ENCODE data around the gene IGF1.

Gene IGF1

GRCh38 chr12:102408487-102409297 lies 71.7 kb downstream of the IGF1 start:
- Histone ChIP-seq H3K27me3 (ENCODE audit: control insufficient read depth, insufficient read depth, low read length) (no peaks in the 10 kb centered on the region), H3K36me3 (ENCODE audit: control insufficient read depth, insufficient read depth, low read length) (no peaks in the 10 kb centered on the region), H3K27ac (ENCODE audit: low read depth, low read length) (no peak overlapping the region), H3K4me1 (ENCODE audit: control insufficient read depth, insufficient read depth, low read length) (no peaks in the 10 kb centered on the region), H3K4me3 (ENCODE audit: low read depth, low read length) (no peak overlapping the region), H3K9ac (ENCODE audit: low read depth, low read length) (no peak overlapping the region), H3K9me3 (ENCODE audit: control insufficient read depth, insufficient read depth, low read length) (no peaks in the 10 kb centered on the region)

- Histone ChIP-seq H3K9ac (ENCODE audit: low read depth, low read length) (no peak overlapping the region), H3K36me3 (ENCODE audit: control insufficient read depth, insufficient read depth, low read length) (no peaks in the 10 kb centered on the region), H3K4me1 (ENCODE audit: control insufficient read depth, insufficient read depth, low read length) (no peaks in the 10 kb centered on the region), H3K9me3 (ENCODE audit: control insufficient read depth, insufficient read depth, low read length) (no peaks in the 10 kb centered on the region), H3K4me3 (ENCODE audit: low read depth, low read length) (no peak overlapping the region), H3K27ac (ENCODE audit: low read depth, low read length) (no peak overlapping the region), H3K27me3 (ENCODE audit: control insufficient read depth, insufficient read depth, low read length) (no peaks in the 10 kb centered on the region)
Observed at GRCh38 chr12:102407776-102408486, 72.4 kb downstream of the IGF1 start.

GRCh38 chr12:102406033-102406584 lies 74.3 kb downstream of the IGF1 start:
- no peak overlapping the region for H3K4me3 ChIP-seq (ENCODE audit: low read depth, low read length)
- H3K27me3 ChIP-seq (ENCODE audit: control insufficient read depth, insufficient read depth, low read length): no peaks in the 10 kb centered on the region
- no peak overlapping the region for H3K27ac ChIP-seq (ENCODE audit: low read depth, low read length)
- H3K36me3 ChIP-seq (ENCODE audit: control insufficient read depth, insufficient read depth, low read length): no peaks in the 10 kb centered on the region
- H3K9ac ChIP-seq (ENCODE audit: low read depth, low read length): no peak overlapping the region
- H3K4me1 ChIP-seq (ENCODE audit: control insufficient read depth, insufficient read depth, low read length): no peaks in the 10 kb centered on the region
- no peaks in the 10 kb centered on the region for H3K9me3 ChIP-seq (ENCODE audit: control insufficient read depth, insufficient read depth, low read length)

- no peaks in the 10 kb centered on the region for H3K9me3 ChIP-seq (ENCODE audit: control insufficient read depth, insufficient read depth, low read length)
- no peaks in the 10 kb centered on the region for H3K27me3 ChIP-seq (ENCODE audit: control insufficient read depth, insufficient read depth, low read length)
Observed at GRCh38 chr12:102401087-102401486, 79.3 kb downstream of the IGF1 start.

GRCh38 chr12:102399653-102400052 lies 80.7 kb downstream of the IGF1 start:
- Histone ChIP-seq H3K27me3 (ENCODE audit: control insufficient read depth, insufficient read depth, low read length) (no peaks in the 10 kb centered on the region), H3K4me1 (ENCODE audit: control insufficient read depth, insufficient read depth, low read length) (0 out of 2 replicates have a peak, but pooled peaks cover 3% of the 10 kb centered on the region), H3K36me3 (ENCODE audit: control insufficient read depth, insufficient read depth, low read length) (no peaks in the 10 kb centered on the region), H3K9ac (ENCODE audit: low read depth, low read length) (no peak overlapping the region), H3K27ac (ENCODE audit: low read depth, low read length) (no peak overlapping the region), H3K9me3 (ENCODE audit: control insufficient read depth, insufficient read depth, low read length) (no peaks in the 10 kb centered on the region), H3K4me3 (ENCODE audit: low read depth, low read length) (no peak overlapping the region)

More at GRCh38 chr12:102401087-102401486, 79.3 kb downstream of the IGF1 start:
- Histone ChIP-seq H3K27ac (ENCODE audit: low read depth, low read length) (no peak overlapping the region), H3K4me3 (ENCODE audit: low read depth, low read length) (no peak overlapping the region), H3K9ac (ENCODE audit: low read depth, low read length) (no peak overlapping the region), H3K4me1 (ENCODE audit: control insufficient read depth, insufficient read depth, low read length) (no peaks in the 10 kb centered on the region), H3K36me3 (ENCODE audit: control insufficient read depth, insufficient read depth, low read length) (no peaks in the 10 kb centered on the region)

GRCh38 chr12:102396276-102396675 lies 84.1 kb downstream of the IGF1 start:
- Histone ChIP-seq H3K36me3 (ENCODE audit: control insufficient read depth, insufficient read depth, low read length) (no peaks in the 10 kb centered on the region), H3K4me1 (ENCODE audit: control insufficient read depth, insufficient read depth, low read length) (0 out of 2 replicates have a peak, but pooled peaks cover 5% of the 10 kb centered on the region), H3K27ac (ENCODE audit: low read depth, low read length) (no peak overlapping the region), H3K4me3 (ENCODE audit: low read depth, low read length) (no peak overlapping the region), H3K9ac (ENCODE audit: low read depth, low read length) (no peak overlapping the region), H3K9me3 (ENCODE audit: control insufficient read depth, insufficient read depth, low read length) (no peaks in the 10 kb centered on the region), H3K27me3 (ENCODE audit: control insufficient read depth, insufficient read depth, low read length) (no peaks in the 10 kb centered on the region)

GRCh38 chr12:102394200-102394599 lies 86.2 kb downstream of the IGF1 start:
- H3K36me3 ChIP-seq (ENCODE audit: control insufficient read depth, insufficient read depth, low read length): no peaks in the 10 kb centered on the region
- H3K9me3 ChIP-seq (ENCODE audit: control insufficient read depth, insufficient read depth, low read length): no peaks in the 10 kb centered on the region
- 0 out of 2 replicates have a peak, but pooled peaks cover 5% of the 10 kb centered on the region for H3K4me1 ChIP-seq (ENCODE audit: control insufficient read depth, insufficient read depth, low read length)
- no peak overlapping the region for H3K4me3 ChIP-seq (ENCODE audit: low read depth, low read length)
- H3K27ac ChIP-seq (ENCODE audit: low read depth, low read length): no peak overlapping the region
- no peaks in the 10 kb centered on the region for H3K27me3 ChIP-seq (ENCODE audit: control insufficient read depth, insufficient read depth, low read length)
- H3K9ac ChIP-seq (ENCODE audit: low read depth, low read length): no peak overlapping the region

GRCh38 chr12:102390068-102390467 lies 90.3 kb downstream of the IGF1 start:
- Histone ChIP-seq H3K27me3 (ENCODE audit: control insufficient read depth, insufficient read depth, low read length) (no peaks in the 10 kb centered on the region), H3K4me1 (ENCODE audit: control insufficient read depth, insufficient read depth, low read length) (0 out of 2 replicates have a peak, but pooled peaks cover 5% of the 10 kb centered on the region), H3K9ac (ENCODE audit: low read depth, low read length) (no peak overlapping the region), H3K4me3 (ENCODE audit: low read depth, low read length) (no peak overlapping the region), H3K9me3 (ENCODE audit: control insufficient read depth, insufficient read depth, low read length) (no peaks in the 10 kb centered on the region), H3K36me3 (ENCODE audit: control insufficient read depth, insufficient read depth, low read length) (no peaks in the 10 kb centered on the region), H3K27ac (ENCODE audit: low read depth, low read length) (no peak overlapping the region)

- H3K27me3 ChIP-seq (ENCODE audit: control insufficient read depth, insufficient read depth, low read length): no peaks in the 10 kb centered on the region
- no peak overlapping the region for H3K9ac ChIP-seq (ENCODE audit: low read depth, low read length)
- no peaks in the 10 kb centered on the region for H3K36me3 ChIP-seq (ENCODE audit: control insufficient read depth, insufficient read depth, low read length)
- H3K27ac ChIP-seq (ENCODE audit: low read depth, low read length): no peak overlapping the region
- H3K4me3 ChIP-seq (ENCODE audit: low read depth, low read length): no peak overlapping the region
- H3K9me3 ChIP-seq (ENCODE audit: control insufficient read depth, insufficient read depth, low read length): peaks cover 4% of the 10 kb centered on the region; the same call in 1 of the 2 replicates
- no peaks in the 10 kb centered on the region for H3K4me1 ChIP-seq (ENCODE audit: control insufficient read depth, insufficient read depth, low read length)
Observed at GRCh38 chr12:102388469-102388868, 91.9 kb downstream of the IGF1 start.

- H3K27ac ChIP-seq (ENCODE audit: low read depth, low read length): no peak overlapping the region
- H3K4me3 ChIP-seq (ENCODE audit: low read depth, low read length): no peak overlapping the region
- H3K27me3 ChIP-seq (ENCODE audit: control insufficient read depth, insufficient read depth, low read length): no peaks in the 10 kb centered on the region
- H3K36me3 ChIP-seq (ENCODE audit: control insufficient read depth, insufficient read depth, low read length): no peaks in the 10 kb centered on the region
- no peaks in the 10 kb centered on the region for H3K4me1 ChIP-seq (ENCODE audit: control insufficient read depth, insufficient read depth, low read length)
- peaks cover 4% of the 10 kb centered on the region; the same call in 1 of the 2 replicates for H3K9me3 ChIP-seq (ENCODE audit: control insufficient read depth, insufficient read depth, low read length)
- H3K9ac ChIP-seq (ENCODE audit: low read depth, low read length): no peak overlapping the region
Observed at GRCh38 chr12:102385343-102385742, 95.0 kb downstream of the IGF1 start.

All from HUES48 (cell line).